ENCODE results near the gene PRDM1. TPM values are rescaled to one million over a fixed set of nuclear protein-coding genes. Genes with fewer than 3 reads are reported as not detected.
A peak's percentile ranks its signal among the peaks of the same experiment; 100 is the strongest.

The PRDM1 gene
- polyA plus RNA-seq, 1 experiment, result 3.7 TPM

DNA sequence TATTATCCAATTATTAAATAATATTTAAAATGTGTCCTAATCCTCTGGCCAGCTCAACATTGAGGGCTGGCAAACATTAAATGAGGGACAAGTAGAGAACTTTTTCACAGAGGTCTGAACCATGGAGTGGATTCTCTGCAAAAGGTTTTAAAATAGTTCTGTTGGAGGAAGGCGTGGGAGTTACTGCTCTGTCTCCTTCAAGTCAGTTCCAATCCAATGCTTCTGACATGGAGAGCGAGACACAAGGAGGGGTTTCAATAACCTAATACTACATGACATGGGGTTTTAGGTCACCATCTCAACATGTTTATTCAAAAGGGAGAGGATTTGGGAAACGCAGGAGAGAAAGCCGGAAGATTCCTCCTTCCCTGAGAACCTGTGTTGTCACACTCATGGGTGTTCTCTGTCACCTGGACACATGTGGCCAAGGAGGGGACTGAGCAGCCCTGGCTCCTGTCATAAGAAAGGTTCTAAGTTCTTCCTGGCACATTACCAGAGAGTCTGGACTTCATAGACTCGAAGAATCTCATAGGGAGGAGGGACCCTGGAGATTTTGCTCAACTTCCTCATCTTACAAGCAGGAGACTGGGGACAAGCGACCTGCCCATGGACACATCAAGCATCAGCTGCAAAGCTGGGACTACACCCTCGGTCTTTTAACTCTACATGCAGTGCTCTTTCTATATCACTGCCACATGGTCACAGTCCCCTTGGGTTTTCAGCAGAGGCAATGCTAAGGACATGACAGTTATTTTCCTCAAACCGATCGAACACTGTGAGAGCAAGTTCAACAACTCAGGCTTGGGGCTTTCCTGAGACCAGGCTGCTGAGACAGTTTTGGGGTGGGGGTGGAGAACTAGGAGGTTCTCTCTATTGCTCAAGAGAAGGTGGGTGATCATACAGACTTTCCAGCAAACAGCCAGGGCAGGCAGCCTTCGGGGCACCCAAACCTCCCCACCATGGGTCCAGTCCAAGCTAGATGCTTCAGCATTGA lies 38.6 kb downstream of the PRDM1 start:
- ChIA-PET CTCF (interaction anchor here (1.0 kb wide), 1 partner anchor 8 kb away, joined by 3 read pairs; no protein-coding TSS in a partner anchor), POLR2A (no interaction called here)
- no peak overlapping the region for H3K4me3 ChIP-seq (ENCODE audit: low read depth, low read length)
- no peaks in the 10 kb centered on the region for H3K9me3 ChIP-seq (ENCODE audit: control insufficient read depth, insufficient read depth, low read length)
- DNase-seq (ENCODE audit: low read depth, low spot score), result no peak
- H3K27me3 ChIP-seq (ENCODE audit: control insufficient read depth, insufficient read depth, low read length), result no peaks in the 10 kb centered on the region
- no peak overlapping the region for H3K27ac ChIP-seq (ENCODE audit: low read depth, low read length)
- TF ChIP-seq, protein P1, sequence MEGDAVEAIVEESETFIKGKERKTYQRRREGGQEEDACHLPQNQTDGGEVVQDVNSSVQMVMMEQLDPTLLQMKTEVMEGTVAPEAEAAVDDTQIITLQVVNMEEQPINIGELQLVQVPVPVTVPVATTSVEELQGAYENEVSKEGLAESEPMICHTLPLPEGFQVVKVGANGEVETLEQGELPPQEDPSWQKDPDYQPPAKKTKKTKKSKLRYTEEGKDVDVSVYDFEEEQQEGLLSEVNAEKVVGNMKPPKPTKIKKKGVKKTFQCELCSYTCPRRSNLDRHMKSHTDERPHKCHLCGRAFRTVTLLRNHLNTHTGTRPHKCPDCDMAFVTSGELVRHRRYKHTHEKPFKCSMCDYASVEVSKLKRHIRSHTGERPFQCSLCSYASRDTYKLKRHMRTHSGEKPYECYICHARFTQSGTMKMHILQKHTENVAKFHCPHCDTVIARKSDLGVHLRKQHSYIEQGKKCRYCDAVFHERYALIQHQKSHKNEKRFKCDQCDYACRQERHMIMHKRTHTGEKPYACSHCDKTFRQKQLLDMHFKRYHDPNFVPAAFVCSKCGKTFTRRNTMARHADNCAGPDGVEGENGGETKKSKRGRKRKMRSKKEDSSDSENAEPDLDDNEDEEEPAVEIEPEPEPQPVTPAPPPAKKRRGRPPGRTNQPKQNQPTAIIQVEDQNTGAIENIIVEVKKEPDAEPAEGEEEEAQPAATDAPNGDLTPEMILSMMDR (IDR thresholded peaks at IDR 0.05; ENCODE audit: low read depth, low read length), result no peak

DNA sequence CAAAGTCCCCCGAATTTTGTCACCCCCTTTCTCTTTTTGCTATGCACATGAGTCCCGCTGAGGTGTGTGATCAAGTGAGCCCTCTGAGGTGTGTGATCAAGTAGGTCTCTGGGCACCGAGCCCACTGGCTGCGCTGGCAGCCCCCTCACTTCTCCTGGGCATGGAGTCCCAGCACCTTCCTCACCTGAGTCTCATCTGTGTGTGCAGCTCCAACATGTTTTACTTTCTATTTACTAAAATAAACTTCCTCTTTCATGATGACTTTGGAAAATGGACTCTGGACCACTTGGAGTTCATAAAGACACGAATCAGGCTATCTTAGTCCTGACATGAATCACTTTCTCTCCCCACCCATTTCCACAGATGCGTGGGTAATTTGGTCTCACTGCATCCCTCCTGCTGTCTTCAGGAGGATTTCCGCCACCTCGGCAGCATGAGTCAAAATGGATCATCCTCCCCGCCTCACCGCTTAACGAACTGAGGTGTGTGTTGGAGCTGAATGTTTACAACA lies 39.8 kb downstream of the PRDM1 start:
- POLR2A ChIA-PET, result no interaction called here
- TF ChIP-seq, protein P1 (IDR thresholded peaks at IDR 0.05; ENCODE audit: low read depth, low read length), result no peak
- Histone ChIP-seq H3K4me3 (ENCODE audit: low read depth, low read length) (no peak overlapping the region), H3K27me3 (ENCODE audit: control insufficient read depth, insufficient read depth, low read length) (no peaks in the 10 kb centered on the region), H3K27ac (ENCODE audit: low read depth, low read length) (no peak overlapping the region), H3K9me3 (ENCODE audit: control insufficient read depth, insufficient read depth, low read length) (no peaks in the 10 kb centered on the region)
- CTCF ChIA-PET, result interaction anchor here (1.6 kb wide), 1 partner anchor 97 kb away, joined by 4 read pairs; no protein-coding TSS in a partner anchor
- DNase-seq (ENCODE audit: low read depth, low spot score), result no peak

DNA sequence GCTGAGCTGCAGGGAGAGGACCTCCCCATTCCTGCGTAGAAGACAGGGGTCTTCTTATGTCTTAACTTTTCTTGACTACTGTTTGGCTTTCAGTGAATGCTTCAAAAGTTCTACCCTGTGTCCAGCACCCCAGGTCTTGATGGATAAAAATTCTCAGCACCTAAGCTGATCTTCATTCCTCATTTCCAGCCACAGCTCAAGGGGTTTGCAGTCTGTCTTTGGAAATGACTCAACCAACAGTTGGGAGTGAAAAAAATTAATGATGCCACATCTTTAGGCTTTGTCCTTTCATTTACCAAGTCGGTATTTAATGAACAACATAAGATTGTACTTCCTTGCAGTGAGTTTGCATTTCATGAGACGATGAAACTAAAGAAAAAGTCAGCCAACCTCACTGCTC lies 40.3 kb downstream of the PRDM1 start:
- Histone ChIP-seq H3K27me3 (ENCODE audit: control insufficient read depth, insufficient read depth, low read length) (no peaks in the 10 kb centered on the region), H3K4me3 (ENCODE audit: low read depth, low read length) (no peak overlapping the region), H3K9me3 (ENCODE audit: control insufficient read depth, insufficient read depth, low read length) (no peaks in the 10 kb centered on the region), H3K27ac (ENCODE audit: low read depth, low read length) (no peak overlapping the region)
- ChIA-PET POLR2A (no interaction called here), CTCF (interaction anchor here (0.6 to 1.6 kb wide), 2 partner anchors 57 to 97 kb away, joined by 3 to 4 read pairs; no protein-coding TSS in a partner anchor)
- DNase-seq (ENCODE audit: low read depth, low spot score), result no peak
- TF ChIP-seq, protein P1 (IDR thresholded peaks at IDR 0.05; ENCODE audit: low read depth, low read length), result no peak

DNA sequence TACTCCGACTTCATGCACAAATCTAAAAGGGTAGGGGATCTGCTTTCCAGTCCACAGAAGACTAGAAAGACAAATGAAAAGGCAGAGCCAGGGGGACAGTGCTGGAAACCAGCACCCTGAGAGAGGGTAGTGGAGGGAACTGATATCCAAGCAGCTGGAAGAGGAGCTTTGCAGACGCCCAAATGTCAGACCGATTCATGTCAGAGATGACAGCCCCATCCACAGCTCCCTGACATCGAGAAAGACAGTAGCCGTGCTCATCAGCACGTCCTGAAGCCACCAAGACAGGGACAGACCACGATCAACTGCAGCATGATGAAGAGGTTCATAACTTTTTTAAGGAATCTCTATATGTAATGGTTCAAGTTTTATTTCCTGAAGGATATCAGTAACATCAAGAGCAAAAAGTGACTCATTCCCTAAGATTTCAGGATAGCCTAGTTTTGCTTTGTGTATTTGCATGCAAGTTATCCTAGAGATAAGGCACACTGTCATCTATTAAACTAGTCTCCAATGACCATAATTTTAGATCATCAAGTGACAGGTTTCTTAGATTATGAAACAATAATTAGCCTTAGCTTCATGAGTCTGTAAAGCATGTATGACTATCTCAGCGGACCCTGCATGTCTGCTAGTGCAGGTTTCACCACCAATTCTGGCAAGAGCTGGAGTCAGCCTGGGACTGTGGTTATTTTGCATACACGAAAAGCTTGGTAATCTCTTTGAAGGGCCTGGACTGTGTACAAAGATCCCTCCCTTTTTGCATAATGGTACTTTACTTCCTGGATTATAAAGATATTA lies 43.0 kb downstream of the PRDM1 start:
- Histone ChIP-seq H3K27me3 (ENCODE audit: control insufficient read depth, insufficient read depth, low read length) (no peaks in the 10 kb centered on the region), H3K4me3 (ENCODE audit: low read depth, low read length) (no peak overlapping the region), H3K27ac (ENCODE audit: low read depth, low read length) (no peak overlapping the region), H3K9me3 (ENCODE audit: control insufficient read depth, insufficient read depth, low read length) (no peaks in the 10 kb centered on the region)
- ChIA-PET POLR2A (interaction anchor here (0.6 to 1.2 kb wide), 2 partner anchors 34 to 49 kb away, joined by 3 to 8 read pairs; no protein-coding TSS in a partner anchor), CTCF (interaction anchor here (1.4 kb wide), 1 partner anchor 94 kb away, joined by 6 read pairs; no protein-coding TSS in a partner anchor)
- peak; percentile 16 for DNase-seq (ENCODE audit: low read depth, low spot score)
- TF ChIP-seq, protein P1 (IDR thresholded peaks at IDR 0.05; ENCODE audit: low read depth, low read length), result no peak

Data from AG04450 (cell line).